Stimulated activated CD4-positive, alpha-beta T cell treated with anti-CD3 and anti-CD28 coated beads, Interleukin-1b, Interleukin-23, amount 100 ng/mL, for 48 hours (primary cell): ENCODE results near the gene XAB2.

Experiments
- DNase-seq: peaks from one replicate; pipeline ENCODE4 v3.0.0-alpha.2; 2020

XAB2 gene

DNA sequence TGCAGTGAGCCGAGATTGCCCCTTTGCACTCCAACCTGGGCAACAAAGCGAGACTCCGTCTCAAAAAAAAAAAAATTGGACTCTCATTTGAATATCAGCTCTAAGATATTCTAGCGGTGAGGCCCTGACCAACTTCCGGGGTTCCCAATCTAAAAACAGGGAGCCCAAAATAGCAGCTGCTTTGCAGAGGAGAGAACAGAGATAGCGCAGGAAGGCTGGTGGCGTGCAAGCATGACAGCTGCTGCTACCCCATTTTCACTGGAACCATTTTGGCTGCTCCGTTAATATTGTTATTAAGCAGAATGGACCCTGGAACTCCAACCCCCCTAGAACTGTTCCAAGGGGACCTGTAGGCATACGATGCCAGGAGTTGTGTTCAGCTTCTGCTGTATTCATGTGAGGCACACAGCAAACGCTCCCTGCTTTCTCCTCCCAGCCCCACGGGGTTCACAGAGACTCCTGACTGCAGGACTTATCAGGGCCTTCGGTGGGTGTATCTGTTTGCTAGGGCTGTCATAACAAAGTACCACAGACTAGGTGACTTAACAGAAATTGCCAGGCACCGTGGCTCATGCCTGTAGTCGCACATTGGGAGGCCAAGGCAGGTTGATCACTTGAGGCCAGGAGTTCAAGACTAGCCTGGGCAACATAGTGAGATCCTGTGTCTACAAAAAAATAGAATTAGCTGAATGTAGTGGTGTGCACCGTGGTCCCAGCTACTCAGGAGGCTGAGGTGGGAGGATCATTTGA, 19.1 kb upstream of the XAB2 start:
- DNase-seq: no peak

DNA sequence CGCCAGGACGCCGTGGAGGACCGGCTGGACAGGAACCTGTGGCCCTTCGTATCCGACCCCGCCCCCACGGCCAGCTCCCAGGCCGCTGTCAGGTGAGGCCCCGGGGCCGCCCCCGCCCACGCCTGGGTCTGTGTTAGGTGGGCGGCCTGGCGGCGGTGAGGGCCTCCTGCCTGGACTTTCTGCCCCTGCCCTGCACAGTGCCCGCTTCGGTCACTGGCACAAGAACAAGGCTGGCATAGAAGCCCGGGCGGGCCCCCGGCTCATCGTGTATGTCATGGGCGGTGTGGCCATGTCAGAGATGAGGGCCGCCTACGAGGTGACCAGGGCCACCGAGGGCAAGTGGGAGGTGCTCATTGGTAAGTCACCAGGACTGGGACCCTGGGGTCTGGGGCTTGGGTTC, 17.8 kb upstream of the XAB2 start:
- no peak for DNase-seq

DNA sequence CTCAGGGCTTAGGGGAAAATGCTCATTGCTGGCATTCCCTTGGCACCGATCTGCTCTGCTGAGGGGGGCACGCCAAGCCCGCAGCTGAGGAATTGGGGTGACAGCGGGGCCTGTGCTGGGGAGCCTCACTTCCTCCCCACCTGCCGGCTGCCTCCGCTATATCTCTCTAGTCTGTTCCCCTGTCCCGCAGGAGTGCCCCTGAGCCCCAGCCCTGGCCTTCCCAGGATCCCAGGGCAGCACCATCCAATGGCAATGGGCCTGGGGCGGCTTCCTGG, 17.0 kb upstream of the XAB2 start:
- no peak for DNase-seq

DNA sequence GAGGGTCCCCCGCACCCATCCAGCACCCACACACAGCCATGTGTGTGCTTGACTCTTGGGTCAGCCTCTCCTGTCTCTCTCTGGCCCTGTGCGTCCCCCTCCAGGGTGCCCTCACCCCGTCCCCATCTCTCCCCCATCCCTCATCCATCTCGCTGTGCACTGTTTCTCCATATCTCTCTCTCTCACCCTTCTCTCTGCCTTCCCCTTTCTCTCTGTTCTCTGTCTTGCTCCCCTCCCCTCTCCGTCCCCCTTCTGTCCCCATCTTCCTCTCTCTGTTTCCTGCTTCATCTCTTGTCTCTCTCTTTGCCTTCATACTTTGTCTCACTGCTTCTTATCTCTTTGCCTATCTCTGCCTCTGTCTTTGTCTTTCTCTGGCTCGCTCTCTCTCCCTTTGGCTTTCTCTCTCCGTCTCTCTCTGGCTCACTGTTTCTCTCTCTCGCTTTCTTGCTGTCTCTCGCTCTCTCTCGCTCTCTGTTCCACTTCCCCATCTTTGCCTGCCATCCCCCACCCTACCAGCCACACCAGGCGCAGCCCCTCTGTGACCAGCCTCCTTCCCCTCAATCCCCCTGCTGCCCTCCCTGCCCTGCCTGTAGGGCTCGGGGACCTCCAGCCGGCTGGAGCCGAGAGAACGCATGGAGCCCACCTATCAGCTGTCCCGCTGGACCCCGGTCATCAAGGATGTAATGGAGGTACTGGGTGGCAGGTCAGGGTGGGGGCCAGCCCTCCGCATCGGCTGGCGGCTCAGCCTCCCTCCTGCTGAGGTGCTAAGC, 16.5 kb upstream of the XAB2 start:
- no peak for DNase-seq

DNA sequence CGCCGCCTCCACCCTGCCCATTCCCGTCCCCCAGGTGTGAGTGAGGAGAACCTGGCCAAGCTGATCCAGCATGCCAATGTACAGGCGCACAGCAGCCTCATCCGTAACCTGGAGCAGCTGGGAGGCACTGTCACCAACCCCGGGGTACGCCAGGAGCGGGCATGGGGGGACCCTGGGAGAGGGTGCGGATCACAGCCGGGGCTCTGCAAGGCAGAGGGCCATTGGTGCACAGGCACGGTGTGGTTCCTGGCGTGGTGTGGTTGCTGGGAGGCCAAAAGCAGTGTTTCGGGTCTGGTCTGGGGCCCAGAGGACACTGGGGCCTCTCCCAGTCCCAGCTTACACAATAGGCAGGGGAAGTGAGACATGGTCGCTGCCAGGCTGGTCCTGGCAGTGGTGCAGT, 15.8 kb upstream of the XAB2 start:
- DNase-seq: no peak

DNA sequence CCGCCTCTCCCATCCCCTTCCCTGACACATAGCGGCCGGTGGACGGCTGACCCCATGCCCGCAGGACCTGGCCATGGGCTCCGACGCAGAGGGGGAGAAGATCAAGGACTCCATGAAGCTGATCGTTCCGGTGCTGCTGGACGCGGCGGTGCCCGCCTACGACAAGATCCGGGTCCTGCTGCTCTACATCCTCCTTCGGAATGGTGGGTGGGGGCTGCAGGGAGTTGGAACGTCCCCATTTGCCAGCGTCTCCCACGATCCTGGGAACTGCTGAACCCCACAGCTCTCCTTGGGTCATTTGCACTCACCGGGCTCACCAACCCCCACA, 15.2 kb upstream of the XAB2 start:
- no peak for DNase-seq

DNA sequence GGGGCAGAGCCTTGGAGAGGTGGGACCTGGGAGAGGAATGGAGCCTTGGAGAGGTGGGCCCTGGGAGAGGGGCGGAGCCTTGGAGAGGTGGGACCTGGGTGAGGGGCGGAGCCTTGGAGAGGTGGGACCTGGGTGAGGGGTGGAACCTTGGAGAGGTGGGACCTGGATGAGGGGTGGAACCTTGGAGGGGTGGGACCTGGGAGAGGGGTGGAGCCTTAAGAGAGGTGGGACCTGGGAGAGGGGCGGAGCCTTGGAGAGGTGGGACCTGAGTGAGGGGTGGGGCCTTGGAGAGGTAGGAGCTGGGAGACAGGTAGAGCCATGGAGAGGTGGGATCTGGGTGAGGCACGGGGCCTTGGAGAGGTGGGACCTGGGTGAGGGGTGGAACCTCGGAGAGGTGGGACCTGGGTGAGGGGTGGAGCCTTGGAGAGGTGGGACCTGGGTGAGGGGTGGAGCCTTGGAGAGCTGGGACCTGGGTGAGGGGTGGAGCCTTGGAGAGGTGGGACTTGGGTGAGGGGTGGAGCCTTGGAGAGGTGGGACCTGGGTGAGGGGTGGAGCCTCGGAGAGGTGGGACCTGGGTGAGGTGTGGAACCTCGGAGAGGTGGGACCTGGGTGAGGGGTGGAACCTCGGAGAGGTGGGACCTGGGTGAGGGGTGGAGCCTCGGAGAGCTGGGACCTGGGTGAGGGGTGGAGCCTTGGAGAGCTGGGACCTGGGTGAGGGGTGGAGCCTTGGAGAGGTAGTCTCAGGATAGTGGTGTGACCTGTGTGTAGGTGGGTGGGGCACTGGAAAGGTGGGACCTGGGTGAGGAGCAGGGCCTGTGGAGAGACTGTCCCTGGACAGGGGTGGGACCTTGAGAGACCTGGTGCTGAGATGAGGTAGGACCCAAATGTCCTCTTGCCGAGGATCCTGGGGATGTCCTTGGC, 14.5 kb upstream of the XAB2 start:
- DNase-seq: peak; percentile 52

DNA sequence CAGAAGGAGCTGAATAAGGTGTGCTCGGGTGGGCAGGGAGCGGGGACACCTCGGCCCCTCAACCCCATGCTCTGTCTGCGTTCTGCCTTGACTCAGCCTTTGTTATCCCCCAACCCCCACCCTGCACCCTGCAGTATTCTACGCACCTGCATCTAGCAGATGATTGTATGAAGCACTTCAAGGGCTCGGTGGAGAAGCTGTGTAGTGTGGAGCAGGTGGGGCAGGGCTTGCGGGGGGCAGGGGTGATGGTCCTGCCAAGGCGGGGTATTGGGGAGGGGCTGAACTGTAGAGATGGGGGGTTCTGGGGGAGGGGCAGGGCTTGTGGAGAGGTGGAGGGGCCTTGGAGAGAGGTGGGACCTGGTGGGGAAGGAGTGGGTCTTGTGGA, 13.7 kb upstream of the XAB2 start:
- DNase-seq: no peak

DNA sequence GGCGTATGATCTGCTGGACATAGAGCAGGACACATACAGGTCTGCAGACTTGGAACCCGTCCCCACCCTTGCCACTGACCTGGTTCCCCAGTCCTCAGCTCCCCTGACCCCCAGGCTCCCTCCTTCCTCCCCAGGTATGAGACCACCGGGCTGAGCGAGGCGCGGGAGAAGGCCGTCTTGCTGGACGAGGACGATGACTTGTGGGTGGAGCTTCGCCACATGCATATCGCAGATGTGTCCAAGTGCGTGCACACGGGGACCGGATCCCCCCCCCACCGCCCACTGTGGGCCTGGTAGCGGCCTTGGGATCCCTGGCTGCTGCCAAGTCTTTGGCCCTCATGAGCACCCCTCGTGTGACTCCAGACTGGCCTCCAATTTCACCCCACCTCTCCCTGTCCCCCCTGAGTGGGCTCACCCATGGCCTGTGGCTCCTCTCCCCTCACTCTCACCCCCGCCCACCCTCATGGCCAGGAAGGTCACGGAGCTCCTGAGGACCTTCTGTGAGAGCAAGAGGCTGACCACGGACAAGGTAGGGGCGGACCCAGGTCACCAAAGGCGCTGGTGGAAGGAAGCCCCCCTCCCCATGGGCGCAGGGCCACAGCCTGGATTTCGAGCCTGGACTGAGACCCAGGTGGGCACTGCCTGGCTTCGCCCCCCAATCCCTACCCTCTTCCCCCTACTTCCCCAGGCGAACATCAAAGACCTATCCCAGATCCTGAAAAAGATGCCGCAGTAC, 13.1 kb upstream of the XAB2 start:
- DNase-seq: no peak

DNA sequence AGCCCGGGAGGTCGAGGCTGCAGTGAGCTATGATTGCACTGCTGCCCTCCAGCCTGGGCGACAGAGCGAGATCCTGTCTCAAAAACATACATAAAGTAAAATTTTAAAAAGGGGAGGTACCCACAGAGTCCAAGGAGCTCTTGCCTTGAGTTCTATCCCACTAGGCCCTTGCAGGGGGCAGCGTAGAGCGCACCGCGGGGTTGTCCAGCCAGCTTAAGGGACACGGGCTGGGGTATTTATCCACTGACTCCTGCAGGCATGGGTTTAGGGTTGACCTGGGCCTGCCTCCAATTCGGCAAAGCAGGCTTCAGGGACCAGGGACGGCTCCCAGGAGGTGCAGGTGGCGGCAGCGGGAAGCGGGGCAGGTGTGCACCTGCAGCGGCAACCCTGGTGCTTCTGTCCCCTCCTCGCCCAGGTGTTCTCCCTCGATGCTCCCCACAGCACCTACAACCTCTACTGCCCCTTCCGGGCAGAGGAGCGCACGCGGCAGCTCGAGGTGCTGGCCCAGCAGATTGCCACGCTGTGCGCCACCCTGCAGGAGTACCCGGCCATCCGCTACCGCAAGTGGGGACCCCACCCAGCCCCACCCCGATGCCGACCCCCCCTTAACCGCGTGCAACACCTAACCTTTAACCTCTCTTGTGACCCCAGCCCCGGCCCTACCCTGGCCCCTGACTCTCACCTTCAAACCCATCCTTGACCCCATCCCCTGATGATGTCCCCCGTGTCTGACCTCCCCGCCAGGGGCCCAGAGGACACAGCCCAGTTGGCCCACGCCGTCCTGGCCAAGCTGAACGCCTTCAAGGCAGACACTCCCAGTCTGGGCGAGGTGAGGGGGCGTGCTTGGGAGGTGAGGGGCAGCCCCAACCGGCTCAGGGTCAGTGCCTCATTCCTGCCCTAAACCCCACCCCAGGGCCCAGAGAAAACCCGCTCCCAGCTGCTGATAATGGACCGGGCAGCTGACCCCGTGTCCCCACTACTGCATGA, 12.2 kb upstream of the XAB2 start:
- no peak for DNase-seq

DNA sequence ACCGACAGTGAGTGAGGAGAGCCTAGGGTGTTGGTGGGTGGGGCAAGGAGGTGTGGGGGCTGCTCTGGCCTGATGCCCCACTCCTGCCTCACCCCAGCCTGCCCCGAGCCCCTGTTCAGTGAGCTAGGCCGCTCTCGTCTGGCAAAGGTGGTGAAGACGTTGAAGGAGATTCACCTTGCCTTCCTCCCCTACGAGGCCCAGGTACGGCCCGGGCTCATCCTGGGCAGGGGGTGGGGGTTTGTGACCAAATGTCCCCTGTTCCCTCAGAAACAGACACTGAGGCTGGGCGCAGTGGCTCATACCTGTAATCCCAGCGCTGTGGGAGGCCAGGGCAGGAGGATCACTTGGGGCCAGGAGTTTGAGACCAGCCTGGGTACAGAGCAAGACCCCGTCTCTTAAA, 11.5 kb upstream of the XAB2 start:
- no peak for DNase-seq

DNA sequence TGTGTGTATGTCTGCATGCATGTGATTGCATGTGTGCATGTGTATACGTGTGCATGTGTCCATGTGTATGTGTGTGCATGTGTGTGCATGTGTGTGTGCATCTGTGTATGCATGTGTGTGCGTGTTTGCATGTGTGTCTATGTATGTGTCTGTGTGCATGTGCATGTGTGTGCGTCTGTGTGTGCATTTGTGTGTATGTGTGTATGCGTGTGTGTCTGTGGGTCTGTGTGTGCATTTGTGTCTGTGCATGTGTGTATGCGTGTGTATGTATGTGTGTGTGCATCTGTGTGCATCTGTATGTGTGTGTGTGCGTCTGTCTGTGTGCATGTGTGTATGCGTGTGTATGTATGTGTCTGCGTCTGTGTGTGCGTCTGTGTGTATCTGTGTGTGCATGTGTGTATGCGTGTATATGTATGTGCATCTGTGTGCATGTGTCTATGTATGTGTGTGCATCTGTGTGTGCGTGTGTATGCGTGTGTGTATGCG, 10.6 kb upstream of the XAB2 start:
- no peak for DNase-seq

DNA sequence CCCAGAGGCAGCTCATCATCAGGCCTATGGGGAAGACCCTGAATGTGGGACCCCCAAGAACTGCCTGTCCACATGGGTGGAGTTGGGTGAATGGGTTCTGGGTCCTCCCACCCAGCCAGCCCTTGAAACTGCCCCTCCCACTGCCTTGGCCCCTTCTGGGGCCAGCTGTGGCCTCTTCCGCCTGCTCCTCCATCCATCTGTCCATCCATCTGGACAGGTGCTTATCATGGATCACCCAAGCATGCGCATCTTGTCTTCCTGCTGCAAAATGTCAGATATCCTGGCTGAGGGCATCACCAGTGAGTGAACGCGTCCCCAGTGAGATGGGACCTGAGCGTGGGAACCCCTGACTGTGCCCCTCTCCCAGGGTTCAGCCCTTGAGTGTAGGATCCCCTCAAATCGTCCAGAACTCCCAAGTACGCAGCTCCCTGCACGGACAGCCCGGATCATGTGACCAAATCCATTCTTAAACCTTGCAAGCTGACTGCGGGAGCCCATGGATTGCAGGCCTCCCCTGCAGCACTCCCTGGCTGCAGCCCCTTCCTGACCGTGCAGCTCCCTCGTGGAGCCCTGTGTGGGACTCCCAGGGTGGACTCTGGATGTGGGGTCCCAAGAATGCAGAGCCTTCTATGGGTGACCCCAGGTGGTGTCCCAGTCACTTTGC, 9.6 kb upstream of the XAB2 start:
- DNase-seq: no peak

DNA sequence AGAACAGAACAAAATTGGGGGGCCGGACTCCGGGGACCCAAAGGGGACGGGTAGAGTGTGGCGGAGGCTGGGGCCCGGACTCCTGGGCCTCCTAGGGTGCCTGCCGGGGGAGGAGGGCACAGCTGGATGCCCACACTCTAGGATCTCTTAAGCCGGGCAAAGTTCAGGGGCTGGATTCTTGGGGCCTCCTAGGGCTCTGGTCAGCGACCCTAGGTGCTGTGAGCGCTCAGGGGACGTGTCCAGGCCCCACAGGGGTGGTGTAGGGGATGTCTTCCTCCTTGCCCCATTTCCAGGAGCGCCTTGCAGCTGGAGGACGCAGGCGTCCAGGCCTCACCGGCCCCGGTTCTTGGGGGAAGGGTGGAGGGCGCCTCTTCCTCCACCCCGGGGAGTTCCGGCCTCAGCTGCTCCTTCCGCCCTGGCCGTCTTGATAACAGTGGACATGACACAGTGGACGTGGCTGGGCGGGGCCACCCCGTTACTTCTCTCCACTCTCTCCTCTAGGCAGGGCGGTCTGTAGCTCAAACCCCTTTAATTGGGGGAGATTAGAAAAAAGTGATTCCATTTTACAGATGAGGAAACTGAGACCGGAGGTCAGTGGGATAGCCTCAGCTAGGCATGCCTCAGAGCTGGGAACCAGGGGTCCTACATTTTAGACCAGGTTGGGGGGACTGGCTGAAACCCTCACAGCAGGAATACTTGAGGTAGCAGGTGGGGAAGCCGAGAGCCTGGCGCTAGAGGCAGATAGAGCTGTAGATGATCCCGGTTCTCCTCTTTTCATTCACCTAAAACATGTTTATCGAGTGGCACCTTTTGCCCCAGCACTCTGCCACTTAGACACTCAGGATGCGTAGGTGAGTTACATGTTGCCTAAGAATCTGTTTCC, 8.3 kb upstream of the XAB2 start:
- DNase-seq: no peak

DNA sequence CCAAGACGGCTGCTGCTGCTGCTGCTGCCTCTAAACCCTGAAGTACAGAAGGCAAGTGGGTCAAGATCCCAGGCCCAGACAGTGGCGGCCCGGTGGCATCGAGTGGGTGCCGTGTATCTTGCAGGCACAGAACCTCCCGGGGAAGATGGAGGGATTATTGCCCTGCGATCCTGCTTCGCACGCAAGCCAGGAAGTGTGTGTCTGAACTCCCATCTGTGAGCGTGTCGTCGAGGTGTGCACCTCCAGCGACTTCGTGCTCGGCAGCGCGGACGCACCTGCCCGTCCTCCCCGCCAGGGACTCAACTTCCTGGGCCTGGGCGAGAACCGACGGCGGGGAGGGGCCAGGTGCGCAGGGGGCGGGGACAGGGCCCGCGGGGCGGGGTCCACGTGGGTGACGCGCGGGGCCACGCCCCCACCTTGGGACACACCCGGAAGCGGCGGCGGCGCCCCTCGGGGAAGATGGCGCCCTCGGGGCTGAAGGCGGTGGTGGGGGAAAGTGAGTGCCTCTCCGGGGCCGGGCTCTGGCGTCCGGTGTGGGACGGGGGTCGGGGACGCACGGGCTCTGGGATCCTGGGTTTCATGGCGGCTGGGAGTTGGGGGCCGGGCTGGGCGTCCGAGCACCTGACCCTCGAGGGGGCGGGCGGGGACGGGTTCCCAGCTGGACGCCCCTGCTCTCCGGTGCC, 7.5 kb upstream of the XAB2 start, which contains the start of gene STXBP2:
Gene STXBP2, plus strand, starts transcription at position 420 of the 683 bp plus-strand sequence. Its CDS starts 40 bp downstream, at position 460.
- DNase-seq: peak; percentile 91

DNA sequence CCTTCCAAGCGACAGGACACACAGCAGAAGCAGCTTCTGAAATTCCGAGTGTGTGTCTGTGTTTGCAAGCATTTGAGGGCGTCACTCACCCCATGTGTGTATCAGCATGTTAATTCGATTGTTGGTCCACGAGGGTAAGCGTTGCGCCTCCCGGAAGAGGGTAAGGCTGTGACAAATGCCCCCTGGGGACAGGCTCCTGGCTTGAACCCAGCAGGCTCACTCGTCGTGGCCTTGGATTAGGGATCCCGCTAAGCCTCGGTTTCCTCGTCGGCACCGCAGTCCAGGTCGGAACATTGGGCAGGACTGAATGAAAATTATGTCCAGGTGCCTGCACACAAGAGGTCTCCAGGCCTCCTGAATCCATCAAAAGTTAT, 7.0 kb upstream of the XAB2 start:
- DNase-seq: no peak

DNA sequence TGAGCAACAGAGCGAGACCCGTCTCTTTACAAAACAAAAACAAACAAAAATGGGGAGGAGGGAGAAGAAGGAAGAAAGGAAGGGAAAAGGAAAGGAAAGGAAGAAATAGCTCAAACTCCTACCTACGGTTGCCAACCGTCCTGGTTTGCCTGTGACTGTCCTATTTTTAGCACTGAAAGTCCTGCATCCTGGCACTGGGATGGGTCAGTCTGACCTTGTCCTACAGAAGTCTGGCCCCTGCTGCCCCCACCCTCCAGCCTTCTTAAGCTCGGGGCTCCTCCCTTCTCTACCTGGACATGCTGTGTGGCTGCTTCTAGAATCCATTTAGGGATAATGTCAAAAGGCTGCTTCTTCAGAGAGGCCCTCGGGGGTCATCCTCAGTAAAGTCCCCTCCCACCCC, 6.3 kb upstream of the XAB2 start:
- DNase-seq: no peak

DNA sequence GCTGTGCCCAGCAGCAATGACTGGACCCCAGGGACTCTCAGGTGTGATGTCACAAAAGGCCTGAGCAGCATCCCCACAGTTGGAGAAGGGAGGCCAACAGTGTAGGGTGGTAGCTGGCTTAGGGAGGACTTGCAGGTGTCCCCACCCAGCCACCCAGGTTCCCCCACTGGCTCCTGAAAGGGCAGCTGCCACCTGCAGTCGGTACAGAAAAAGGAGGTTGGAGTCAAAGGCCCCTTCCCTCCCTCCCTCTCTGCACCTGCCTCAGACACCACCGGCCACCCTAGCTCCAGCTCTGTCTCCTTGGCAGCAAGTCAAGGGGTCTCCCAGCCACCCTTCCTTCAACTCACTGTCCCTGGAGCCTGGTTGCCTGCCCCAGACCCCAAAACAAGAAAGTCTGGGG, 4.4 kb upstream of the XAB2 start, which contains the start of gene PCP2:
Gene PCP2, minus strand, starts transcription at position 22 of the 400 bp plus-strand sequence. CDS start 262 bp downstream, outside the sequence.
- DNase-seq: no peak
